ENCODE data around the gene PTPRD. TPM values are rescaled to one million over a fixed set of nuclear protein-coding genes. Genes with fewer than 3 reads are reported as not detected.

PTPRD gene
- total RNA-seq, 1 experiment from 2014 or later: not detected

DNA sequence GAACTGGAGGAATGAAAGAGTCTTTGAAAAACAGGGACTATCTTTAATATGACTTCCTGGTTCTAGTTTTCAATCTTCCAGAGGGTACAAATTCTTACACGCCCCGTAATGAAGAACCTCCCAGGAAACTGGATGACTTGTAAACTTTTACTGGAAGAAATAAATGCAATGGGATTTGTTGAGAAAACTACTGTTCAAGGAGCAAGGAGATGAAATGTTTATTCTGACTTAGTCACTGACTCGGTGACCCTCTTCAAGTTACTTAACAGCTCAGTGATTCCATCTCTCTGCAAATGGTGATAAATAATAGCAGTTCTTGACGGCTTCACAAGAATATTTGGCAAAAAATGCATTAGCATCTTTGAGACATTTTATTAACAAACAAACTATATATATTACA is 858.6 kb downstream of the PTPRD start:
- DNase-seq (ENCODE audit: low read depth): no peak

DNA sequence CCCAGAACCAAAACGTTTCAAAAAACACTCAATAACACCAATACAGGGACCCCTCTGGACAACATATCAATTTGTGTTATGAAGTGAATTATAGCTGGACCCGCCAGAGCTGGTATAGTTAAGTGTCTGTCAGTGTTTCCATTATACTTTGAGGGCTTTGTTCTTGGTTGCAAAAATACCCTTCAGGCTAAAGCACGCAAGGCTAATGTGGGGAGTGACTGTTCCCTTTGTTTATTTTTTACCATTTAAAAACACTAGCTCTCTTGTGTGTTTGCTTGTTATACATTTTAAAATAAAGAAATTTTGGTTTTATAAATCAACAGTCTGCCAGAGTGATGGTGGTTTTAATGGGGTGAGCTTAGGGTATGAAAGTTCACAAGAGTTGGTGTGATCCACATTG is 859.5 kb downstream of the PTPRD start:
- DNase-seq (ENCODE audit: low read depth): no peak

DNA sequence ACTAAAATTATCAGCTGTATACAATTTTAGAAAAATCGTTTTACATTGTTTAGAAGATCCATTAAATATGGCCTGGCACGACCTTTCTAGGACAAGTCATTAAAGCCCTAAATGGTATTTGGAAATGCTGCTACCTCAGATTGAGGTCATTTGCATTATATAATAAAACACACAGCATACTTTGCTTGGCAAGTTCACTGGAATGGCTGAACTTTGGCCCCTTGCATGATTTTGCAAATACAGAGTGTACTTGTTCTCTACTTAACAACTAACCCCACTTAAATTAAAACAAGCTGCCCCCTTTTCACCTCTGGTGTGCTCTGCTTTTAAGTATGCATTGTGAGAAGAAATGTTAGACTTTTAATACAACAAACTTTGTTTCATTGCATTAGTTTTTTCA is 860.1 kb downstream of the PTPRD start:
- no peak for DNase-seq (ENCODE audit: low read depth)

DNA sequence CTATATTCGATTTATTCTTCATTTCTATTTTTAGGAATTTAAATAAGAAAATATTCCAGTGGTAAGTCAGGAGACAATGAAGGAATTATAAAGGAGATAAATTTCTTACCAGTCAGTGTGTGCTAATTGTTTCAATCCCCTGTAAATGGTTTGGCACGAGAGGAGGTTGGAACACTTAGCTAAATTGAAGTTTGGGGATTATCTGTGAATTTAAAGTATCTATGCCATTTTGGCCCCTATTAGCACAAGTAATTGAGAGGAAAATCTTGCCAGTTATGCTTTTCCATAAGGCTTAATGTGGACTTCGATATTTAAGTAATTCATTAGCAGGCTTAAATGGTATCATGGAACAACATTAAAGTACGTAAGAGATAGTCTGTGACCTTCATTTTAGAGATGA is 860.8 kb downstream of the PTPRD start:
- no peak for DNase-seq (ENCODE audit: low read depth)

DNA sequence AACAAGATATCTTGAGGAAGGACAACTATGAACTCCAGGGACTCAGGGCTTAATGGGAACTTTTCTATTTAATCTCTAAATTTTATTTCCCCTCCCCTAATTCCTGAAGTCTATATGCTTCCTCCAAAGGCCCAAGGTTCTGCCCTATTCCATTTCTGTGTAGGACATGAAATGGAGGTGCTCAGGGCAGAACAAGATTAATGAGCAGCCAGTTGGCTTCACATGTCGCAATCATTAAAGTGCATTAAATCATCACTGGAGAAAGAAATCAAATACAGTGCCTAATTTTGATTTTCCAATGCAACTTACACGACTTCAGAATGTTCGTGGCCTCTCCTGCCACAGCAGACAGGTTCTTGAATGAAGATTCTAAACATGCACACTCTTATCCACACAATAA is 862.1 kb downstream of the PTPRD start:
- DNase-seq (ENCODE audit: low read depth): no peak

DNA sequence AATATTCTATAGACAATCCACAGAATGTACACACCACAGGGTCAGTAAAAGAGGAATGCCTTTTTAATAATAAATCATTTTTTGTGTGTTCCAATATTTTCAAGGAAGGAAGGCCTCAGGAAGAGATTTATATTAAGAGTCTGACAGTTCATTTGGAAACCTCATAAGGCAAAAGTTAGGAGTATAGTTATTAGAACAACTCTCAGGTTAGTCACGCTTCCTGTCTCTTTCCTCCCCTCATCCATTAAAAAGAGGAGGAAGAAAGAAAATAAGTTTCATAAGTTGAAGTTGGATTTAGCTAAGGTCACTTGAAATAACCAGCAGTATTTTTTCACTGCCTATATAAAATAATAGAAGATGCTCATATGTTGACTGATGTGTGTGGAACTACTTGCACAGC is 863.2 kb downstream of the PTPRD start:
- DNase-seq (ENCODE audit: low read depth): no peak

DNA sequence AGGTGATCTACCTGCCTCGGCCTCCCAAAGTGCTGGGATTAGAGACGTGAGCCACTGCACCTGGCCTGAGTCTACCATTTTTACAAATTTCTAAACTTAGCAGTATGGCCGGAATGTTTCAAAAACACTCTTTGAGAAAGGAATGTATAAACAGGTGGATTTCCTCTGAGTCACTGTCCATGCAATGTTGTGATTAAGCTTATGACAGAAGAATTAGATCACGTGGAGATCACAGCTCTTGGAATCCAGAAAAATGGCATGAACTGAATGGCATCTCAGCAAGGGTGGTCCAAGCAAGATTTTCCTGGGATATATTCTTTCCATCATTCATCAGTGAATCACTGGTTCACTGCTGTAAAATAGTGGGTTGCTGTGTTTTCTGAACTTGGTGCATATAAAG is 865.0 kb downstream of the PTPRD start:
- no peak for DNase-seq (ENCODE audit: low read depth)

DNA sequence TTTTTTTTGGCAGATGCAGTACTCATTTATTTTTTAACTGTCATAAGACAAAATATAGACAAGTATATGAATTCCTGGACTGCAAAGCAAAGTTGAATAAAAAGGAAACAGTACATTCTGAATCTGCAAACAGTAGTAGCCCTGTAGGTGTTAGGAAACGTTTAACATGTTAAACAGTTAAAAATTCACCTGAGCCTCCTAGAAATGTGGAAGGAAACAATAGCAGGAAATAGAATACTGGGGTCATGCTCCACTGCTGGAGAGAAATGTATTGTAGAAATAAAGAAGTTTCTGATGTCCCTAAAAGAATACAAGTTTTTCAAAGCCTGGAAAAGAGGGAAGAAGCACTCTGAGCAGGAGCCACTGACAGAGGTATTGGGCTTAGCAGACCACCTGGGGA is 866.0 kb downstream of the PTPRD start:
- no peak for DNase-seq (ENCODE audit: low read depth)

DNA sequence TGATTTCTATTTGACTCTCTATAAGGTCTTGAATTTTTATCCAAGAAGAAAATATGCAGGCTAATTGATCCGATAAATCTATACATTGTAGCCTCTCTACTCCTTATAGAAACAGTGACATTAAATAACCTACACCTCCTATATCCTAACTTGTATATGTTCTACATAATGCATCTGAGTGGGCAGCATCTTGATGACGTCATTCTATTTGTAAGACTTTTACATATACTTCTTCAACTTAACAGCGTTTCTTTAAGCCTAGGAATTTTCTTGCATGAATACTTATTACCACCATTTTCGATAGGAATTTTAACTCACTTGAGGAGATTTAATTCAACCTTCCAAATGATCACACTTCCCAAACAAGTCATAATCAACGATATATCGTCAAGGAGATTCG is 869.0 kb downstream of the PTPRD start:
- no peak for DNase-seq (ENCODE audit: low read depth)

DNA sequence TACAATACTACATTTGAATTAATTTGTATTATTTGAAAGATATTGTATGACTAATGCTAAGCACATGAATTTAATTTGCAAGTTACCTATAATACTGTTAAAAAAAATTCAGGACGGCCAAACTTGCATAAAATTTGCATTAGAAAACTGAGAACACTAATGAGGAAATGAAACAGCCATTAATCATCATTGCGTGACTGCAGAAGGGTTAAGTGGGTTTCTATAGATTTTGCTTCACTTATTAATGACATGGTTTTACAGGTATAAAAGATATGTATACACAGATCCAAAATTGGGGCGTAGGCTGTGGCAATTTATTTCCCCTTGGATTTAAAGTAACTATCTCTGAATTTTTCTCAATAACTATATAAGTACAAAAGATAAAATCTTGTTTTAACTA is 882.6 kb downstream of the PTPRD start:
- no peak for DNase-seq (ENCODE audit: low read depth)

DNA sequence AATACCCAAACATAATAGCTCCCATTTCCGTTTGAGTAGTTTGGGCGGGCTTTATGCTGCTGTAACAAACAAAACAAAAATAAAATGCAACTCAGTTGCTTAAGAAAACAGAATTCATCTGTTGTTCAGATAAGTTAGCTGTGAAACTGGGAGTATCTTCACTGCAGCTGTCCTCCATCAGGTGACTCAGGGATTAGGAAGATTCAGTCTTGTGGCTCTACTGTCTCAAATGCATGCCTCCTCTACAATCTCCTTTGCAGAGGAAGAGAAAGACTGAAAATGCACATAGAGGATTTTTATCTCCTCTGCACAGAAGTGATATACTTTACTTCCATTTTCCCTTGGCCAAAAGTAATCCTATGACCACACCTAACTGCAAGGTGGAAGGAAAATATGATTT is 883.7 kb downstream of the PTPRD start:
- DNase-seq (ENCODE audit: low read depth): no peak

DNA sequence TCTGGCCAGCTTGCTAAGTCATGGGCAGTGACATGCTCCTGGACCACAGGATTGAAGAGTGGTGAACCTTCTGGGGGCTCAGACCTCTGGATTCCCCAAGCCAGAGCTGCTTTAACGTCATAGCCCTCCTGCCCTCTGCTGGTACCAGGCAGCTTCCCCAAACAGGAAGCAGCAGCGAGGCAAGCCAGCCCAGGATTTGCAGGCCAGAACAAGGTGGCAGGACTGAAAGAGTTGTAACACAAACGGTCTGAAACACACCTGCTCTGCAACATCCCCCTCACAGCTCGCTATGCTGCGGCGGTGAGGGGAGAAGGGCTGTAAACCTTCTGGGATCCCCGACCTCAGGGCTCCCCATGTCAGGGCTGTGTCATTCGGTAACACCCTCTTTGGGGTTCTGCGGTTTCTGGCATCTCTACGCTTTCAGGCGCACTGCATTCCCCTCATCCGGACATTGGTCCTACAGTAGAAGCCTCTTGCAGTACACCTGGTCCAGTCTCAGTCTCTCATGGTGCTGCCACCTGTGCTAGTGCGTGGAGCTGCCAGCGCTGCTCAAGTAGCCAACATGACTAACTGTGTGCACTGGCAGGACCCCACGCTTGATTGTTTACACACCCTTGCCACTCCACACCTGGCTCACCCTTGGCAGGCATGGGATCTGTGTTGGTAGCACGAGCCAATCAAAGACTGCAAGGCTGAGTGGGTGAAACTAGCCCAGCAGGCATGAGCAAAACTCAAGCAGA is 893.3 kb downstream of the PTPRD start:
- DNase-seq (ENCODE audit: low read depth): no peak

DNA sequence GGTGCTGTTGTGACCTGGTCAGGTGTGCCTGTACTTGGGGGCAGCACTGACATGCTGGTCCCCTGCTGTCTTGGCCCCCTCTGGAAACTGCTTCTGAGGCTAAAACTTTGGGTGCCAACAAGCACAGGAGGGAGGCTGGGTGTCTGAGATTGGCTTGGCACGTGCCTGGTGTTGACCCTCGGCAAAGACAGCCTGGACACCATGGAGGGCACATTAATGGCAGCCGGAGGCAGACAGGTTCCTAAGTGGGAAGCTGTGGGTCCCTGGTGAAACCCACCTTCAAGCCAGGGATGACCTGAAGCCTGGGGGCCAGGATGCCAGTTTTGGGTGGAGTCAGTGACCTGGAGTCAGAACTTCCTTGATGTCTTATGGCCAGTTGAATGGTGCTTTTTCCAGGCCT is 894.1 kb downstream of the PTPRD start:
- DNase-seq (ENCODE audit: low read depth): no peak

DNA sequence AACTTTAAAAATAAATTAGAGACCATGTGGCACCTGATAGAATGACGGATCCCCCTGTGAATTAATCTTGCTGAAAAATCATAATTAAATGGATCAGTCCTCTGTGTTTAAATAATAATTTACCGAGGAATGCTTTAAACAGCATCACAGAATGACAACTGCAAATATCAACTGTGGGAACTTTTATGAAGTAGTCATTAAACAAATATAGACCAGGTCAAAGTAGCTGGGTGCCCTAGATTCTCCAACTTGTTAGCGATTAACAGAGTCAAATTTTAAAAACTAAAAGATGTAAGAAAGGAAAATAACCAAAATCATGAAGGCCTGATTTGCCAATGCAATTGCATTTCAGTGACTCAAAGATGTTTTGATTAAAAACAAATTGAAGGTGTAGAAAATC is 933.4 kb downstream of the PTPRD start:
- DNase-seq (ENCODE audit: low read depth): no peak

DNA sequence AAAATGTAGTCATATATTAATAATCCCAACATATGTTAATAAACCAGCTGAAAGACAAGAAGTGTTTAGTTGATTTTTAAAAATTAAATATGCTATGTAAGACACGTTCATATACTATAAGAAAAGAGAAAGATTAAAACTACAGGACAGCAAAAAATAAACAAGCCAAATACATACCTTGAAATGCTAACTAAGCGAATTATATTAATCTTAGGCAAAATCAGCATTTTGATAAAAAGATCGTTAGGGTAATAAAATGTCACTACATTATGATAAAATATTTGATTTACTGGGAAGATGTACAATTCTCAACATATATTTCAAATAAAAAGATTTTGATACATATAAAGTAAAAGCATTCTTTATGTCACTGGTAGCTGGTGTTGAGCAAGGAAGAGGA is 938.3 kb downstream of the PTPRD start:
- DNase-seq (ENCODE audit: low read depth): no peak

DNA sequence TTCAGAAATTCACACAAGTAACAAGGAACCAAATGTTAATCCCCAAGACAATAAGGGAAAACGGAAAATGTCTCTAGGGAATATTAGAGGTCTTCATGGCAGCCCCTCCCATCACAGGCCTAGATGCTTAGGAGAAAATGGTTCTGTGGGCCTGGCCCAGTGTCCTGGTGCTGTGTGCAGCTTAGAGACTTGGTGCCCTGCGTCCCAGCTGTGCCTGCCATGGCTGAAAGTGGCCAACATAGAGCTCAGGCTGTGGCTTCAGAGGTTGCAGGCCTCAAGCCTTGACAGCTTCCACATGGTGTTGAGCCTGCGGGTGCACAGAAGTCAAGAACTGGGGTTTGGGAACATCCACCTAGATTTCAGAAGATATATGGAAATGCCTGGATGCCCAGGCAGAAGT is 942.3 kb downstream of the PTPRD start:
- DNase-seq (ENCODE audit: low read depth): no peak

DNA sequence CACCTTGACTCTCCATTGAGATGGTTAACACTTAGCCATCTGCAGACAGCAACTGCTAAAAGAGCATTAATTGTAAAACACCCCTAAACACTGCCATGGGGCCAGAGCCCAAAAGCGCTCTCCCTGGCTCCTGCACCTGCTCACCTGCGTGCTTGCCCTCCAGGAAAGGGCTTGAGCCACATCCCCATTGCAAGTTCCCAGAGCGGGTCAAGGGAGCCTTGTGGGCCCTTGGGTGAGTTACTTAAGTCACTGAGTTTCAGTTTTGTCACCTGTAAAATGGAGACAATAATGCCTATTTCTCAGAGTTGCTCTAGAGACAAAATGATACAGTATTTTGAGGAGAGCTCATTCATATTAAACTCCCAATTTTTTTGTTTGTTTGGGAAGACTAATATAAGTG is 967.8 kb downstream of the PTPRD start:
- no peak for DNase-seq (ENCODE audit: low read depth)

DNA sequence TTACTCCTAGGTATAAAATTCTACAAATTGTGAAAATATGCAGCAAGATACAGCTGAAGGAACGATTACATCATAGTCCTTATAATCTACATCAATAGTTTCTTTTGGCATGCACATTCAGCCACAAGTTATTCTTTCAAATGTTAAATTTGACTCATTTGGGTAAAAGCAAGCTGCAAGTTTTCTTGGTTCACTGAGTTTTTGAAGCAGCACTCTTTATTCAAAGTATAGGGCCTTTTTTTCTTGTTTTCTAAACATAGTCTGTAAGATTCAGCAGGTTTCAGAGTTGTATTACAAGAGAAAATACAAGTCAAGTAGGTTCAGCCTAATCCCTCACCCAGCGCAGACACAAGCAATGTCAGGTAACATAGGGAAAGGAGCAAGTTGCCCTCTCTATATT is 981.5 kb downstream of the PTPRD start:
- DNase-seq (ENCODE audit: low read depth): no peak

DNA sequence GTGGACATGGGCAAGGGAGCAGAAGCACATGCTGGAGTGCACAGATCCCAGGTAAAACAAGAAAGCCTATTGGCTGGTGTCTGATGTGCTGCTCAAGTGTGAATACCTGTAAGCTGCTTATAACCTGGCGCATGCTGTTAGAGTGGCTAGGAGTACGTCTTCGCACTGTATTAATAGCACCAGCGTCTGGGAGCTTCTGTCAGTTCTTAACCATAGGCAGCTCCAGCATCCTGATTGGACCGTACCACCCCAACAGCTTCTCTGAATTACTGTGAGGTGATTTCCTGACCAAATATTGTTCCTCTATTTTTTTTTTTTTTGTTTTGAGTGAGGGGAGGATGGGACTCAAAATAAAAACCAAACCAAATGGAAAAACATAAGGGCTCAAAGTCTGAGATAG is 987.6 kb downstream of the PTPRD start:
- DNase-seq (ENCODE audit: low read depth): no peak

DNA sequence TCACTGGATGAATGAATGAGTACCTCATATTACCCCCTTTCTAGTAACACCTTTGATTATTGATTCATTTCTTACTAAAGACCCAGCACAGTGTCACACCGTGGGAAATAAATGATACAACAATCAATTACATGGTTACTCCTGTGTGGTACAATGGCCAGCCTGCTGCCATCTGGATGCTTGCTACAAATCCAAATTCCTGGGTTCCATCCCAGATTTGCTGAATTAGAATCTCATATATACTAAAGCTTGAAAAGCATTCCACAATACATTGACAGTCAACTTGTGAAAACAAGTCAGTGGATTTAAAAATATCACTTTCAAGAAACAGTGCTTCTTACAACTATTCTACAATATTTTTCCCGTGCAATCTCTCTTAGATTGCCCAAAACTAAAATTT is 989.3 kb downstream of the PTPRD start:
- no peak for DNase-seq (ENCODE audit: low read depth)

DNA sequence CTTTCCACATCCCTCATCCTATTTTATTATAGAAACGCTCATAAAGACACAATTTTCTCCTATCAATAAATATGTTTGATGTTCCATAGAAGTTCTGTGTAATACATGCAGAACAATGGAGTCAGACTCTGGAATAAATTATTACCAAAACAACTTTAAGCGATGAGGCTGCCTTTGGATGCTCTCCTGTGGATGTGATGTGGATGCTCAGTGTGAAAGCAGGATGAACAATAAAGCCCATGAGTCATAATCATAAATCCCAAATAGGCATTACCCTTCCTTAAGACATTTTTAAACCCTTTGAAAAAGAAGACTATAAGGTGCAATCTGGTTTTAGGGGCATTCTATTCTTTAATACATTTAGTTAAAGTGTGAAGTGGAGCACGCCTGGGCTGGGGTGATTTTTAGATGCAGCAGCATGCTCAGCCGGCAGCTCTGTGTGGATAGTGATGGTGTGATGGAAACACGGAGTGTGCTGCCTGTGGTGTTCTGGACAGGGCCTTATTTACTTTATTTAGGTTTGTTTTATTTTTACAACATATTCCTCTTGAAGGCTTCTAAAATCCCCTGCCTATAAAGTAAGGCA is 991.4 kb downstream of the PTPRD start:
- no peak for DNase-seq (ENCODE audit: low read depth)

DNA sequence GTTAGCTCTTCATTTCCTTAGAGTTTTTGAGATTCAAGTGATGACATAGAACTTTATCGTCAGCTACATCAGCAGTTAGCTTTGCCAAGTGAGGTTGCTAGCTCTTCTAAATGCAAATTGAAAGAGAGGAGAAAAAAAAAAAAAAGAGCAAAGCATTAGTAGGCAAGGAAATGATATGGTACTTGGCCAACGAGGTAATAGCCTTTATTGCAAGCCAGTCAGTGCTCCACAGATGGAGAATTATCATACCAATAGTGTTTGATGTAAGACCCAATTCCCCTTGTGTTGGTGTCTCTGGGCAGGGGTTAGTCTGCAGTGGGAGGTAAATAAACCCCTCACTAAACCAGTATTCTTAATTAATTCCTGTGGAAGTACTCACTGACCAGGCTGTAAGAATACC is 992.1 kb downstream of the PTPRD start:
- DNase-seq (ENCODE audit: low read depth): no peak

DNA sequence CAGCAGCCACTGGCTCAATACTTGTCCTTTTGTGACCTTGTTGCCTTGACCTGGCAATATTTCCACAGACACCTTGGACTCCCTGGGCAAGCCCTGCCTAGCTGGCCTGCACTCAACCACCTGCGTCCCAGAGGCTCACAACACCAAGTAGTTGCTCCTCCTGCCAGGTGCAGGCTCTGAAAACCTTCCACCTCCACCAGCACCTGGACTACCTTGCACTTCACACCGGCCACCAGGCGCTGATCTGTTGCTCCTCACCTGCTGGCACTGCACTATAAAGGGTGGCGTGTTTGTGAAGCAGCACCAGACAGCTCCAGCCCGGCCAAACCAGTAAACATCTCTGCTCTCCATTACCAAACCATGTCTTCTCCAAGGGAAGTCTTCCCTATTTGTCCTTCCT is 997.7 kb downstream of the PTPRD start:
- no peak for DNase-seq (ENCODE audit: low read depth)

DNA sequence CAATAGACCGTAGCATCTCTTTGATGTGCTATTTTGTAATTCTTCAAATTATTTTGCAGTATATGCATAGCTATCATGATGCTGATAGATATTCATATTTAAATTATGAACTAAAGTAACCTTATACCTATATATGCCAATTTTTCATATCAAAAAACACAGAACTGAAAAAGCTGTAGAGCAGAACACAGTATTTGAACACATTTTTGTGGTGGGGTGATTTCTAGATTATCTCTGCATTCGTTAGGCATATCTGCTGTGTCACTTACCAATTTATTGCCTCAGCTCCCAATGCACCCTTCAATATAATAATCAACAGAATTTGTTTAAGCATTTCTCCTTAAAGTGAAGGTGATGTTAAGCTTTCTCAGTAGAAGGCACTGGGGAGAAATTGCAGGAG is 998.2 kb downstream of the PTPRD start:
- no peak for DNase-seq (ENCODE audit: low read depth)

All from LHCN-M2 (cell line).